ENCODE data around the gene CHRNA4. TPM values are rescaled to one million over a fixed set of nuclear protein-coding genes. Genes with fewer than 3 reads are reported as not detected.

The CHRNA4 gene
- total and polyA plus RNA-seq, 2 donors (not counting 1 experiment from before 2014, with no cell fraction given) = not detected

- Histone ChIP-seq H3K4me2 (ENCODE audit: extremely low read depth, insufficient read depth, low read length) (no peak overlapping the region), H3K79me2 (ENCODE audit: control insufficient read depth, insufficient read depth, low read length) (no peaks in the 10 kb centered on the region), H4K20me1 (ENCODE audit: control insufficient read depth, extremely low read depth, insufficient read depth, low read length) (no peaks in the 10 kb centered on the region), H3K27me3 (ENCODE audit: control insufficient read depth, insufficient read depth, low read length) (no peaks in the 10 kb centered on the region), H3K9me3 (ENCODE audit: control insufficient read depth, insufficient read depth, low read depth, low read length) (no peaks in the 10 kb centered on the region), H2AFZ (ENCODE audit: low read length) (no peak overlapping the region), H3K36me3 (ENCODE audit: control insufficient read depth, insufficient read depth, low read length) (no peaks in the 10 kb centered on the region), H3K4me1 (ENCODE audit: control insufficient read depth, extremely low read depth, insufficient read depth, low read length) (no peaks in the 10 kb centered on the region), H3K4me3 (replicated peaks in 1 of 4; ENCODE audit: control extremely low read depth in 1 of 4, insufficient read depth in 1 of 4, low read depth in 3 of 4, low read length in 4 of 4) (no peak overlapping the region), H3K27ac (ENCODE audit: insufficient read depth, low read length) (no peak overlapping the region), H3K9ac (ENCODE audit: insufficient read depth, low read length) (no peak overlapping the region)
- TF ChIP-seq CTCF (conservative IDR thresholded peaks at IDR 0.05 in 1 of 2, IDR thresholded peaks at IDR 0.05 in 1 of 2; ENCODE audit: low read depth in 1 of 2, low read length in 2 of 2) = no peak
- TF ChIP-seq EZH2 (IDR thresholded peaks at IDR 0.05; ENCODE audit: low read length, missing control alignments) = no peak
- no peak for DNase-seq (ENCODE audit: low read depth in 2 of 2)
Observed at GRCh38 chr20:63356931-63357879, 3.9 kb downstream of the CHRNA4 start.

DNA sequence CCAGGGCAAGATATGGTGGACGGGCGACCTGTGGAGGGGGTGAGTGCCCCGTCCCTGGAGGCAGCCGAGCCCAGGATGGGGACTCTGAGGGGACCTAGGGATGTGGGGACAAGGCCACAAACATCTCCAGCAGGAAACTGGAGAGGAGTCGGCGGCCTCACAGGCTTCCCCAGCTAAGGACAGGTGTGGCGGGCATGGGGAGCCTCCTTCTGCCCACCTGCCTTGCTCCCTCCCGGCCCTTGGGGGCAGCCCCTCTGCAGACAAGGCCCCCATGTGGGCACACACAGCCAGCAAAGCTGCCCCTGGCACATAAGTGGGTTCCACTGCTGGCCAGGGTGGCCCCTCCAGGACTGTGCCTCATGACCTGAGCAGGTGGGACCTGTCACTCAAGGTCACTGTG lies 4.6 kb downstream of the CHRNA4 start:
- TF ChIP-seq CTCF (conservative IDR thresholded peaks at IDR 0.05 in 1 of 2, IDR thresholded peaks at IDR 0.05 in 1 of 2; ENCODE audit: low read depth in 1 of 2, low read length in 2 of 2) (no peak), EZH2 (IDR thresholded peaks at IDR 0.05; ENCODE audit: low read length, missing control alignments) (no peak)
- Histone ChIP-seq H3K9ac (ENCODE audit: insufficient read depth, low read length) (no peak overlapping the region), H3K9me3 (ENCODE audit: control insufficient read depth, insufficient read depth, low read depth, low read length) (no peaks in the 10 kb centered on the region), H3K79me2 (ENCODE audit: control insufficient read depth, insufficient read depth, low read length) (no peaks in the 10 kb centered on the region), H3K4me3 (replicated peaks in 1 of 4; ENCODE audit: control extremely low read depth in 1 of 4, insufficient read depth in 1 of 4, low read depth in 3 of 4, low read length in 4 of 4) (no peak overlapping the region), H3K4me1 (ENCODE audit: control insufficient read depth, extremely low read depth, insufficient read depth, low read length) (no peaks in the 10 kb centered on the region), H3K27me3 (ENCODE audit: control insufficient read depth, insufficient read depth, low read length) (no peaks in the 10 kb centered on the region), H4K20me1 (ENCODE audit: control insufficient read depth, extremely low read depth, insufficient read depth, low read length) (no peaks in the 10 kb centered on the region), H2AFZ (ENCODE audit: low read length) (no peak overlapping the region), H3K36me3 (ENCODE audit: control insufficient read depth, insufficient read depth, low read length) (no peaks in the 10 kb centered on the region), H3K27ac (ENCODE audit: insufficient read depth, low read length) (no peak overlapping the region), H3K4me2 (ENCODE audit: extremely low read depth, insufficient read depth, low read length) (no peak overlapping the region)
- DNase-seq (ENCODE audit: low read depth in 2 of 2) = no peak

DNA sequence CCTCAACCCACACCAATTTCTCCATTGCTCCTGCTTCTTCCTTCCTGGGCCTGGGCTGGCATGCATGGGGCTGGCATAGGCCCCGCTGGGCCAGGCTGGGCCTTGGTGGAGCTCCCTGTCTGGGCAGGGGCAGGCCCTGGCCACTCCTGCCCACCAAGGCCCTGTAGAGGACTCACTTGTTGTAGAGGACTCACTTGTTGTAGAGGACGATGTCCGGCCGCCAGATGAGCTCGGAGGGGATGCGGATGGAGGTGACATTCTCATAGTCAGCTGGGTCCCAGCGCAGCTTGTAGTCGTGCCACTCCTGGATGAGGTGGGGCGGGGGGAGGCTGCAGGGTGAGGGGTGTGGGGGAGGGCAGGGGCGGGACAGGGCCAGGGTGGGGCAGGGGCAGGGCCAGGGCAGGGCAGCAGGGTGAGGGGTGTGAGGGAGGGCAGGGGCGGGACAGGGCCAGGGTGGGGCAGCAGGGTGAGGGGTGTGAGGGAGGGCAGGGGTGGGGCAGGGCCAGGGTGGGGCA lies 5.3 kb downstream of the CHRNA4 start:
- H3K79me2 ChIP-seq (ENCODE audit: control insufficient read depth, insufficient read depth, low read length) = no peaks in the 10 kb centered on the region
- no peaks in the 10 kb centered on the region for H3K4me1 ChIP-seq (ENCODE audit: control insufficient read depth, extremely low read depth, insufficient read depth, low read length)
- H2AFZ ChIP-seq (ENCODE audit: low read length) = no peak overlapping the region
- H3K27ac ChIP-seq (ENCODE audit: insufficient read depth, low read length) = no peak overlapping the region
- H3K9ac ChIP-seq (ENCODE audit: insufficient read depth, low read length) = no peak overlapping the region
- H3K27me3 ChIP-seq (ENCODE audit: control insufficient read depth, insufficient read depth, low read length) = no peaks in the 10 kb centered on the region
- H3K4me3 ChIP-seq (replicated peaks in 1 of 4; ENCODE audit: control extremely low read depth in 1 of 4, insufficient read depth in 1 of 4, low read depth in 3 of 4, low read length in 4 of 4) = no peak overlapping the region
- H3K9me3 ChIP-seq (ENCODE audit: control insufficient read depth, insufficient read depth, low read depth, low read length) = no peaks in the 10 kb centered on the region
- TF ChIP-seq CTCF (conservative IDR thresholded peaks at IDR 0.05 in 1 of 2, IDR thresholded peaks at IDR 0.05 in 1 of 2; ENCODE audit: low read depth in 1 of 2, low read length in 2 of 2) (no peak), EZH2 (IDR thresholded peaks at IDR 0.05; ENCODE audit: low read length, missing control alignments) (no peak)
- no peak overlapping the region for H3K4me2 ChIP-seq (ENCODE audit: extremely low read depth, insufficient read depth, low read length)
- no peak for DNase-seq (ENCODE audit: low read depth in 2 of 2)
- no peaks in the 10 kb centered on the region for H3K36me3 ChIP-seq (ENCODE audit: control insufficient read depth, insufficient read depth, low read length)
- H4K20me1 ChIP-seq (ENCODE audit: control insufficient read depth, extremely low read depth, insufficient read depth, low read length) = no peaks in the 10 kb centered on the region

All from fibroblast of lung (primary cell).